SK-N-MC (cell line): ENCODE results near the gene RUNX1.

Experiments
- EZH2 ChIP-seq: fragments of 200-600 bp; sonication (generic); IDR thresholded peaks from one replicate; pipeline ENCODE4 v1.6.1; 2017; ENCODE audit warnings: antibody characterized with exemption
- FOXP2 ChIP-seq: optimal IDR thresholded peaks from 2 replicates; pipeline ENCODE3; 2011; ENCODE audit warnings: mild to moderate bottlenecking, moderate library complexity; ENCODE audit not compliant: insufficient read depth; ENCODE audit errors: extremely low read length, control extremely low read depth
- POLR2AphosphoS5 ChIP-seq: IDR thresholded peaks from 2 replicates; pipeline ENCODE4 v1.6.1; 2012; ENCODE audit warnings: mild to moderate bottlenecking, low read depth, low read length, borderline replicate concordance

GRCh38 chr21:34991366-34991957 lies 57.6 kb downstream of the RUNX1 start:
- TF ChIP-seq POLR2AphosphoS5 (no peak), EZH2 (no peak), FOXP2 (no peak)
